Measurements from ENCODE around the gene SKAP1.

DNA sequence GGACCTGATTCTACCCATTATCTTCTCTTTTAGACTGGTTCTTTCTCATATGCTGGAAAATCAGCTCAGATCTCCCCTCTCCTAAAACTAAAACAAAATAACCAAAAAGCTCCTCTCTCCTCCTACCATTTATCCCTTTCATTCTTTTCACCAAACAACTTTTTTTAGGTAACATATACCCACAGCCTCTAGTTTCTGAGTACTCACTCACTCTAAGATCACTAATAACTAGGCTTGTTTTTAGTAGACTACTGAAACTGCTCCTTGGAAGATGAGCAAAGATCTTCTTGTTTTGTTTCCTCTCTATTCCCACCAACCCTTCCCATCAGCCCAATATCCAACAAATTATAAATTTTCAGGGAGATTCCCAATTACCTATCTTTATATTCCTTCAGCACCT, 129.0 kb downstream of the SKAP1 start:
- TF ChIP-seq GTF2F1 (IDR thresholded peaks at IDR 0.05; ENCODE audit: low read length) (no peak), NONO (IDR thresholded peaks at IDR 0.05) (no peak), NONO (CRISPR knock-in tag; conservative IDR thresholded peaks at IDR 0.05) (no peak), NFE2L1 (CRISPR knock-in tag; IDR thresholded peaks at IDR 0.05; ENCODE audit: borderline replicate concordance) (no peak), NCOR1 (IDR thresholded peaks at IDR 0.05; ENCODE audit: borderline replicate concordance, low read length) (no peak), CEBPB (IDR thresholded peaks at IDR 0.05; ENCODE audit: borderline replicate concordance, low read depth, low read length) (no peak)
- TF ChIP-seq, protein P1, sequence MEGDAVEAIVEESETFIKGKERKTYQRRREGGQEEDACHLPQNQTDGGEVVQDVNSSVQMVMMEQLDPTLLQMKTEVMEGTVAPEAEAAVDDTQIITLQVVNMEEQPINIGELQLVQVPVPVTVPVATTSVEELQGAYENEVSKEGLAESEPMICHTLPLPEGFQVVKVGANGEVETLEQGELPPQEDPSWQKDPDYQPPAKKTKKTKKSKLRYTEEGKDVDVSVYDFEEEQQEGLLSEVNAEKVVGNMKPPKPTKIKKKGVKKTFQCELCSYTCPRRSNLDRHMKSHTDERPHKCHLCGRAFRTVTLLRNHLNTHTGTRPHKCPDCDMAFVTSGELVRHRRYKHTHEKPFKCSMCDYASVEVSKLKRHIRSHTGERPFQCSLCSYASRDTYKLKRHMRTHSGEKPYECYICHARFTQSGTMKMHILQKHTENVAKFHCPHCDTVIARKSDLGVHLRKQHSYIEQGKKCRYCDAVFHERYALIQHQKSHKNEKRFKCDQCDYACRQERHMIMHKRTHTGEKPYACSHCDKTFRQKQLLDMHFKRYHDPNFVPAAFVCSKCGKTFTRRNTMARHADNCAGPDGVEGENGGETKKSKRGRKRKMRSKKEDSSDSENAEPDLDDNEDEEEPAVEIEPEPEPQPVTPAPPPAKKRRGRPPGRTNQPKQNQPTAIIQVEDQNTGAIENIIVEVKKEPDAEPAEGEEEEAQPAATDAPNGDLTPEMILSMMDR (CRISPR knock-in tag; IDR thresholded peaks at IDR 0.05), result no peak

All from HepG2 (cell line).